Body of pancreas (tissue), 4 donors: Measurements from ENCODE around the gene C16orf78.

Experiments
- POLR2A ChIP-seq, 3 donors: fragments of 450-650 bp; IDR thresholded peaks; one replicate each; pipeline ENCODE4 v1.6.1; 2016; ENCODE audit warnings: antibody characterized with exemption in 3 of 3, mild to moderate bottlenecking in 2 of 3
- TF ChIP-seq, protein P1 (sequence below), 7 experiments: fragments of 450-650 bp in 4 of 7; fragments of 200-600 bp in 3 of 7; sonication (generic) in 3 of 7; IDR thresholded peaks; one replicate each; pipeline ENCODE4 v1.5.1; 2016 to 2019; ENCODE audit warnings: antibody characterized with exemption in 7 of 7

DNA sequence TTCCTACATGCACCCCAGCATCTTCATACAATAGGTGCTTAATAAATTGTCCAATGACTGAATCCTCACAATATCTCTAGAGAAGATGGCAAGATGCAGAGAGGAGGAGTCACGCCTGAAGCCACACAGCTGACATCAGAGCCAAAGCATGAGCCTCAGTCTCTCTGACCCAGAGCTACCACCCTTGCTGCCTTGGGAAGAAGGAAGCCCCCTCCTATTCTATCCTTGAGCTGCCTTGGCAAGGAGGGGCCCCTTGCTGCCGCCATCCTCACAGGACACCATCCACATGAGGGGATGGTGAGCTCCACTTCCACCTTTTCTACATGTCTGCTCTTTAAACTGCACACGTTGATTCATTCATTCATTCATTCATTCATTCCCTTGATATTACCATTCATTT lies 37.0 kb upstream of the C16orf78 start:
- TF ChIP-seq, protein P1, sequence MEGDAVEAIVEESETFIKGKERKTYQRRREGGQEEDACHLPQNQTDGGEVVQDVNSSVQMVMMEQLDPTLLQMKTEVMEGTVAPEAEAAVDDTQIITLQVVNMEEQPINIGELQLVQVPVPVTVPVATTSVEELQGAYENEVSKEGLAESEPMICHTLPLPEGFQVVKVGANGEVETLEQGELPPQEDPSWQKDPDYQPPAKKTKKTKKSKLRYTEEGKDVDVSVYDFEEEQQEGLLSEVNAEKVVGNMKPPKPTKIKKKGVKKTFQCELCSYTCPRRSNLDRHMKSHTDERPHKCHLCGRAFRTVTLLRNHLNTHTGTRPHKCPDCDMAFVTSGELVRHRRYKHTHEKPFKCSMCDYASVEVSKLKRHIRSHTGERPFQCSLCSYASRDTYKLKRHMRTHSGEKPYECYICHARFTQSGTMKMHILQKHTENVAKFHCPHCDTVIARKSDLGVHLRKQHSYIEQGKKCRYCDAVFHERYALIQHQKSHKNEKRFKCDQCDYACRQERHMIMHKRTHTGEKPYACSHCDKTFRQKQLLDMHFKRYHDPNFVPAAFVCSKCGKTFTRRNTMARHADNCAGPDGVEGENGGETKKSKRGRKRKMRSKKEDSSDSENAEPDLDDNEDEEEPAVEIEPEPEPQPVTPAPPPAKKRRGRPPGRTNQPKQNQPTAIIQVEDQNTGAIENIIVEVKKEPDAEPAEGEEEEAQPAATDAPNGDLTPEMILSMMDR (IDR thresholded peaks at IDR 0.05), result no peak
- TF ChIP-seq POLR2A (IDR thresholded peaks at IDR 0.05), result no peak
